Stomach (tissue), 4 donors: ENCODE measurements around the gene COL21A1.

Experiments
- EP300 ChIP-seq: sonication (generic); formaldehyde crosslinking; IDR thresholded peaks from one replicate; pipeline ENCODE4 v1.6.1; 2017; ENCODE audit warnings: antibody characterized with exemption
- POLR2A ChIP-seq, 4 donors: fragments of 450-650 bp; IDR thresholded peaks; one replicate each; pipeline ENCODE4 v1.6.1; 2016; ENCODE audit warnings: antibody characterized with exemption in 4 of 4, control low read depth in 2 of 4, mild to moderate bottlenecking in 1 of 4, moderate library complexity in 1 of 4
- TF ChIP-seq, protein P1 (sequence below), 7 experiments: fragments of 450-650 bp in 4 of 7; fragments of 200-600 bp in 3 of 7; sonication (generic) in 3 of 7; IDR thresholded peaks; one replicate each; pipeline ENCODE4 v1.5.1; 2016 to 2019; ENCODE audit warnings: antibody characterized with exemption in 7 of 7, control low read depth in 2 of 7, mild to moderate bottlenecking in 1 of 7

GRCh38 chr6:56062836-56063235, 184.5 kb downstream of the COL21A1 start:
- TF ChIP-seq, protein P1, sequence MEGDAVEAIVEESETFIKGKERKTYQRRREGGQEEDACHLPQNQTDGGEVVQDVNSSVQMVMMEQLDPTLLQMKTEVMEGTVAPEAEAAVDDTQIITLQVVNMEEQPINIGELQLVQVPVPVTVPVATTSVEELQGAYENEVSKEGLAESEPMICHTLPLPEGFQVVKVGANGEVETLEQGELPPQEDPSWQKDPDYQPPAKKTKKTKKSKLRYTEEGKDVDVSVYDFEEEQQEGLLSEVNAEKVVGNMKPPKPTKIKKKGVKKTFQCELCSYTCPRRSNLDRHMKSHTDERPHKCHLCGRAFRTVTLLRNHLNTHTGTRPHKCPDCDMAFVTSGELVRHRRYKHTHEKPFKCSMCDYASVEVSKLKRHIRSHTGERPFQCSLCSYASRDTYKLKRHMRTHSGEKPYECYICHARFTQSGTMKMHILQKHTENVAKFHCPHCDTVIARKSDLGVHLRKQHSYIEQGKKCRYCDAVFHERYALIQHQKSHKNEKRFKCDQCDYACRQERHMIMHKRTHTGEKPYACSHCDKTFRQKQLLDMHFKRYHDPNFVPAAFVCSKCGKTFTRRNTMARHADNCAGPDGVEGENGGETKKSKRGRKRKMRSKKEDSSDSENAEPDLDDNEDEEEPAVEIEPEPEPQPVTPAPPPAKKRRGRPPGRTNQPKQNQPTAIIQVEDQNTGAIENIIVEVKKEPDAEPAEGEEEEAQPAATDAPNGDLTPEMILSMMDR (IDR thresholded peaks at IDR 0.05): no peak
- TF ChIP-seq EP300: no peak
- no peak for TF ChIP-seq POLR2A (IDR thresholded peaks at IDR 0.05)
